A673 (cell line): ENCODE measurements around the gene PSTPIP1. TPM values are rescaled to one million over a fixed set of nuclear protein-coding genes. Genes with fewer than 3 reads are reported as not detected.
A peak's percentile ranks its signal among the peaks of the same experiment; 100 is the strongest.

Source experiments
- BruUV-seq: library from RNA; stranded (reverse); fragments of 400-500 nt; replicated peaks from 2 replicates; lab custom pipeline; 2021; lab: Mats Ljungman, UMichigan
- CTCF ChIA-PET: fragments of 300-600 bp; sonication (Branson Sonifier 250); formaldehyde crosslinking; loops from one replicate; lab custom pipeline; 2022; ENCODE audit warnings: antibody characterized with exemption; lab: Charles Lee
- POLR2A ChIA-PET: fragments of 300-600 bp; sonication (Branson Sonifier 250); formaldehyde crosslinking; loops from one replicate; lab custom pipeline; 2022; ENCODE audit warnings: antibody characterized with exemption; ENCODE audit not compliant: low non-redundant PET; lab: Charles Lee
- DNase-seq: peaks from one replicate; pipeline ENCODE4 v3.0.0-alpha.2; 2015; ENCODE audit warnings: low spot score
- H3K27ac ChIP-seq: fragments of 200-600 bp; sonication (generic); 2 replicates; pipeline ENCODE4 v1.5.1; 2016; ENCODE audit warnings: mixed run types, low read depth, mild to moderate bottlenecking, mixed read lengths, antibody characterized with exemption, low read length; ENCODE audit not compliant: poor library complexity, severe bottlenecking
- H3K27me3 ChIP-seq: fragments of 200-600 bp; sonication (generic); replicated peaks from 2 replicates; pipeline ENCODE4 v1.6.1; 2017; ENCODE audit warnings: mixed run types, low read depth, mild to moderate bottlenecking, mixed read lengths, antibody characterized with exemption, low read length; ENCODE audit not compliant: insufficient read depth, poor library complexity
- H3K36me3 ChIP-seq: fragments of 200-600 bp; sonication (generic); 2 replicates; pipeline ENCODE4 v1.6.1; 2016; ENCODE audit warnings: mixed run types, mild to moderate bottlenecking, mixed read lengths, antibody characterized with exemption, low read length; ENCODE audit not compliant: insufficient read depth, poor library complexity, severe bottlenecking
- H3K4me1 ChIP-seq: fragments of 200-600 bp; sonication (generic); 2 replicates; pipeline ENCODE4 v1.6.1; 2017; ENCODE audit warnings: mixed run types, mild to moderate bottlenecking, mixed read lengths, antibody characterized with exemption, low read length; ENCODE audit not compliant: insufficient read depth, poor library complexity, severe bottlenecking
- H3K4me3 ChIP-seq: fragments of 200-600 bp; sonication (generic); 2 replicates; pipeline ENCODE4 v1.5.1; 2016; ENCODE audit warnings: low read depth, mixed run types, mild to moderate bottlenecking, mixed read lengths, low read length; ENCODE audit not compliant: poor library complexity, severe bottlenecking
- H3K9me3 ChIP-seq: fragments of 200-600 bp; sonication (generic); 2 replicates; pipeline ENCODE4 v1.6.1; 2016; ENCODE audit warnings: mixed run types, low read depth, mild to moderate bottlenecking, mixed read lengths, antibody characterized with exemption, low read length; ENCODE audit not compliant: poor library complexity, severe bottlenecking
- CTCF ChIP-seq: fragments of 300-800, 200-600 bp; sonication (generic); conservative IDR thresholded peaks from 2 replicates; pipeline ENCODE4 v1.5.1; 2017; ENCODE audit warnings: low read depth, mild to moderate bottlenecking, antibody characterized with exemption, low read length, moderate library complexity, mixed read lengths
- EZH2 ChIP-seq: fragments of 200-600 bp; sonication (generic); IDR thresholded peaks from 2 replicates; pipeline ENCODE4 v1.6.1; 2017; ENCODE audit warnings: borderline replicate concordance, low read depth, mild to moderate bottlenecking, mixed read lengths, antibody characterized with exemption, low read length; ENCODE audit not compliant: poor library complexity, severe bottlenecking
- intact Hi-C: fragments of 100-400 bp; cut with micrococcal nuclease; formaldehyde crosslinking; loops from one replicate; pipeline ENCODE4 v1.10.0; 2022; ENCODE audit not compliant: unreplicated experiment
- total RNA-seq: library from RNA; stranded (reverse); gene quantifications from 2 replicates; pipeline ENCODE4 v1.2.3, GENCODE V29; 2021

PSTPIP1 gene
- total RNA-seq, 1 experiment from 2014 or later = not detected

GRCh38 chr15:76951220-76951619 lies 43.7 kb upstream of the PSTPIP1 start:
- Histone ChIP-seq H3K27ac (no peak overlapping the region), H3K4me1 (no peaks in the 10 kb centered on the region), H3K36me3 (peaks cover 37% of the 10 kb centered on the region), H3K27me3 (no peaks in the 10 kb centered on the region), H3K9me3 (no peaks in the 10 kb centered on the region), H3K4me3 (no peak overlapping the region)
- POLR2A ChIA-PET = no interaction called here
- intact Hi-C loops = no loop called here
- peak; percentile 55 for DNase-seq
- CTCF ChIA-PET = no interaction called here
- TF ChIP-seq CTCF (no peak), EZH2 (no peak)
- BruUV-seq = no TSS peak

GRCh38 chr15:76953913-76954312 lies 41.0 kb upstream of the PSTPIP1 start:
- Histone ChIP-seq H3K4me3 (no peak overlapping the region), H3K27me3 (no peaks in the 10 kb centered on the region), H3K36me3 (peaks cover 18% of the 10 kb centered on the region), H3K27ac (no peak overlapping the region), H3K4me1 (no peaks in the 10 kb centered on the region), H3K9me3 (no peaks in the 10 kb centered on the region)
- BruUV-seq = no TSS peak
- no peak for DNase-seq
- TF ChIP-seq CTCF (no peak), EZH2 (no peak)
- ChIA-PET CTCF (no interaction called here), POLR2A (no interaction called here)
- intact Hi-C loops = no loop called here

GRCh38 chr15:76954744-76955143 lies 40.2 kb upstream of the PSTPIP1 start:
- ChIA-PET CTCF (no interaction called here), POLR2A (no interaction called here)
- DNase-seq = peak; percentile 24
- H3K4me3 ChIP-seq = no peak overlapping the region
- no TSS peak for BruUV-seq
- intact Hi-C loops = no loop called here
- peaks cover 9% of the 10 kb centered on the region for H3K36me3 ChIP-seq
- TF ChIP-seq CTCF = no peak
- H3K27me3 ChIP-seq = no peaks in the 10 kb centered on the region
- no peaks in the 10 kb centered on the region for H3K4me1 ChIP-seq
- no peak overlapping the region for H3K27ac ChIP-seq
- H3K9me3 ChIP-seq = no peaks in the 10 kb centered on the region
